HG03060 (cell line): ENCODE data around the gene TFCP2.

Source experiments
- ATAC-seq: cut with Tn5 transposase; IDR thresholded peaks from one replicate; pipeline ENCODE4 v1.9.1; 2021; ENCODE audit warnings: low read depth, moderate number of reproducible peaks; ENCODE audit not compliant: unreplicated experiment

The TFCP2 gene

DNA sequence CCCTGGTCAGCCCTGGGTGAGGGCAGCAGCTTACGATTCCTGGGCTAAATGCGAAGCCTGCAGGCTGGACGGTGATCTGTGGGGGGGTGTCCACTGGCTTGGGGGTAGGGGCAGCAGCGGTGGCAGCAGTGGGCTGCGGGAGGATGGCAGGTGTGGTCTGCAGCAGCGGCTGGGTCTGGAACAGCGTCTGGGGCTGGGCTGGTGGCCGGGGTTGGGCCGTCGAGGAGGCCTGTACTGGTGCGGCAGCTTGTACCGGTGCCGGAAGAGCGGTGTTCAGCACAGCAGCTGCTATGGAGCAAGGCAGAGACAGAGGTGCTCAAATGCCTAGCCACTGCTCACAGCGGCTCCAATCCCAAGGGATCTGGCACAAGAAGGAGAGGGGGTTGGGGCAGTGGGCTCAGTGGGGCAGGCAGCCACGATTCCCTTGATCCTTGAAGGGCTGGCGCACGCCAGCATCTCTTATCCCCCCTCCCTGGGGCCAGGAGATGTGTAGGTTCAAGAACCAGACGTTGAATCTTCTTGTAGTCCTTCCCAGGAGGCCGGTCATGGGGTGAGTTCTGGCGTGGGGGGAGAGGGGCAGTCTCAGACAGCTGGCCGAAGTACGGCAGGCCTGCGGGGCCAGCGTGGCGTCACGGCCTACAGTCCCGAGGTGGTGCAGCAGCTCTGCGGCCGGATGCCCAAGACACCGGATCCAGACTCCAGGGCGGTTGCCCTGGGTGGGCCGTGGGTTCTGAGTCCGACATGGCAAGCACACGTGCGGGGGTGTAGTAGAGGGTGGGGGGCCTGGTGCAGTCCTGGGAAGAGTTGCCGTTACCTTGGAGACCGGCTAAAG is 25.0 kb upstream of the TFCP2 start:
- ATAC-seq: no peak

DNA sequence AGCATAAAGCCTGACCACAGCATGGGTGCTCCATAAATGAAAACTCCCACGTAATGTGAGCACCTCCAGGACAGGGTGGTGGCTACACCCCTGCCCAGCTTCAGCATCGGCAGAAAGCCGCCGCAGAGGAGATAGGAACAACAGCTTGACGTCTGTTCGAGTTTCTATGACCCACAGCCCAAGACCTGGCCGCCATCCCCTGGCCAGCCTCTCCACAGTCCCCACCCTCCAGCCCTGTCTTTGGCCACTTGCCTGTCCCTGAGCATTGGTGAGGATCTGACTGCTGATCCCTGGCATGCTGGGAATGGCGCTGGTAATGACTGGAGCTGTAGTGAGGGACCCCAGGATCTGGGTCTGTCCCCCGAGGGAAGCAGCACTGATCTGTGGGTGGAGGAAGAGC is 23.6 kb upstream of the TFCP2 start:
- no peak for ATAC-seq

DNA sequence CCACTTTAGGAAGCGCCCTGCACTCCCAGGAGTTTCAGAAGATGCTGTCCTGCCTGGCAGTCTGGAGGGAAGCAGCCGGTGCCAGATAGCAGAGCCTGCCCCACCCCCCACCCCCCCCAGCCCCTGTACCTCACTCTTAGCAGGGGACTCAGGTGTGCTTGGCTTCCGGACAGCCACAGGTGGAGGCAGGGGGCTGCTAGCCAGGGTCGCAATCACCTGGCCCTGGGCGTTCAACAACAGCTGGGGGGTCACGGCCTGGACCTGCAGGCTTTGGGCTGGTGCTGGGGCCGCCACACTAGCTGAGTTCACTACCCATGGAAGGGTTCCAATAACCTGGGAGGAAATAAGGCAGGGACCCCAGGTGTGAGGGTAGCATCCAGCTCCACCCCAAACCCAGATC is 22.9 kb upstream of the TFCP2 start:
- ATAC-seq: no peak

DNA sequence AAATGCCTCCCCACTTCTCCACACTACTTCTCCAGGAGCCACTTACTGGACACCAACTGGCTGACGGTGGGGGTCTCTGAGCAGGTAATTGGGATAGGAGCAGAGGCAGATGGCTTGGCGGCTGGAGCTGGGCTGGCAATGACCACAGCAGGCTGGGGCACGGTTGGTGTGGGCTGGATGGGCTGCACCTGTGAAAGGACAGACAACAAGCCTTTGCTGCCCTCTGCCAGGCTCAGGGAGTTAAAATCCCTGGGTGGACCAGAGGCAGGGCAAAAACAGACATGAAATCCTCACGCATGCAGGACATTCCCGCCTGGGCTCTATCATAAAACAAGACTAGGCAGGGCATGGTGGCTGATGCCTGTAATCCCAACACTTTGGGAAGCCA is 19.3 kb upstream of the TFCP2 start:
- no peak for ATAC-seq

DNA sequence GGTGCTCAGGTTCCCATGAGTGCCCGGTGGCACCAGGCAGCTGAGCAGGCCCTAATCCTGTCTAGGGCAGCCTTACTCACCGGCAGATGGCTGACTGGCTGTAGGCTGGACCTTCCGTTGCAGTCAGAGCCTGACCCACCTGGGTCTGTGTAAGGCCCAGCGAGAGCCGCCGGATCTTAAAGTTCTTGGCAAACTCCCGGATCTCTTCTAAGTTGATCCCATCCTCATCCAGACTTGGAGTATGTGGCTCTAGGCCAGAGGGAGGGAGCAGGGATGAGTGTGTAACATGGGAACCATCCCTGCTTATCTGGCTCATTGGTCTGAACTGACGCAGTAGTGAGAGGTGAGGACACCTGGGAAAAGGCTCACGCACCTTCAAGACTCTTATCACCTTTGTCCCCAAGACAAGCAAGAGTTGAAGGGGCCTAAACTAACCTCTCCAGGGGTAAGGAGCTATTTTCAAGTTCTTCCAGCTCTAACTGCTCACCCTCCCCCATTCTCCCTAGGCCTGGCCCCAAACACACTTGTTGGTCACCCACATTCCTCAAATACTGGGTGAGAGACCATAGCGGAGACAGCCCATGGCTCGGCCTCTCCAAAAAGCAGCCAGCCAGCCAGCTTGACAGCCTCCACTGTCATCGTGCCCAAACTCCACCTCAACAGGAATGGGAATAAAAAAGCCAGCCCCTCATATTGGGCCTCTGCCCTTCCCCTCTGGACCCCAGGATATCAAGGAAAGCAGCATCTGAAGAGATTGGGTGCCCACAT is 18.8 kb upstream of the TFCP2 start:
- no peak for ATAC-seq

DNA sequence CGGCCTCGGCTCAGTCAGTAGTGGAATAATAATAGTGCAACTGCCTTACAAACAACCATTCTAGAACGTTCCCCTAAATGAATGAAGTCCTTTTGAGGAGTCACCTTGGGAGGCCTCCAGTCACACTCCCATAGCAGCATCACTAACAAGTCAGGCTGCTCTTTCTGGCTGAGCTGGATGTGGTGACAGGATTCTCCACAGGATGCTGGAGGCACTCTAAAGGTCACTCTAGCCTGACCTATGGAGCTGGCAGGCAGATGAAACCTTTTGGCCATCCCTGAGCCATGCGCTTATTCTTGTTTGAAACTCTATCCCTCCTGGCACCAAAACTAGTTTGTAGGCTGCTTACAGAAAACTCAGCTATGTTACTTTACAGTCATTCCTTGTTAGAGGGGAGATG is 17.9 kb upstream of the TFCP2 start:
- ATAC-seq: no peak

DNA sequence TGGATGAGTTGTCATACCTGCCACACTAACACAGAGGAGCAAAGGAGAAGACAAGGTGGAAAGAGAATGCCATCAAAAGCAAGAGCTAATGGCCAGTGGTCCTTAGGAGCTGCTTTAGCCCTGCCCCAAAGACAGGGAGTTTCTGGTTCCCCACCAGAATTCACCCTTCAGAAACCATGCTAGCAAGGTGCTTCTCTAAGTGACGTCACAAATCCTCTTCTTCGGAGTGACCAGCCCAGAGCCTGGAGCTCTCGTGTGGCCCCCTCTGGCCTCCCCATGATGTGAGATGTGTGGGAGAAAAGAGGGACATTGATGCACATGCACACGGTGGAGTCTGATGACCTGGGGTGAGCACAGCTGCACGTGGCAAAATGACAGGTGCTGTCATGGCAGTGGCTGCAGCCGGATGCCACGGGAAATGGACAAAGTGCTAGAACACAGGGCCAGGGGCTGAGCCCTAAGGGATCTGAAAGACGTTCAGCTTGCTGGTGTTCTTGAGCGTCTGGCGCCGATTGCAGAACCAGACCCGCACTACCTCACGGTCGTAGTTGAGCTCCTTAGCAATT is 16.9 kb upstream of the TFCP2 start:
- no peak for ATAC-seq

DNA sequence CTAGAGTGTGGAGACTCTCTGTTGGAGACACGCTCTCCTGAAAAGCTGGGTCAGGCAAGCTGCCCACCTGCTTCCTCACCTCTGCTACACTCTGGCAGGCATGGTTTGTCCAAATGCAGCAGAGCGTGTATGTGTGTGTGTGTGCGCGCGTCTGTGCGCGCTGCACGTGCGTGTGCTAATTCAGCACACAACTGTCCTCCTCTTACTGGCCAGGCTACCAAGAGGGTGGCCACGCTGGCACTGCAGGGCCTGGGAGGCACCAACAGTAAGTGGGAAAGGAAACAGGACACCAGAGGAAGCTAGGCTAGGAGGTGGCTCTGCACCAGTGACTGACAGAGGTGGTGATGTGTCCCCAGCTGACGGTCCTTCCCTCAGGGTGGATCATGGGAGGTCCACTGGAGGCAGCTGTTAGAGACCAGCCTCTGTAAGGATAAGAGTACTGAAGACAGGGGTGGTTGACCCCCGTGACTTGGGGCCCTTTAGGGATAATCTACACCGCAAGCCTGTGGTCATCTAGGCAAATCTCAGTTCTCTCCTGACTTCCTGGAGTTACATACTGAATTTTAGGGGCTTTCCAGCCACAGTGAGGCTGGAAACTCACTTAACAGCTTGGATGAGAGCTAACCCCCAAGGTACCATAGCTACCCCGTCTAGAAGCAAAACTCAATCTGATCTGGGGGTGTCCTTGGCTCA is 15.6 kb upstream of the TFCP2 start:
- no peak for ATAC-seq

DNA sequence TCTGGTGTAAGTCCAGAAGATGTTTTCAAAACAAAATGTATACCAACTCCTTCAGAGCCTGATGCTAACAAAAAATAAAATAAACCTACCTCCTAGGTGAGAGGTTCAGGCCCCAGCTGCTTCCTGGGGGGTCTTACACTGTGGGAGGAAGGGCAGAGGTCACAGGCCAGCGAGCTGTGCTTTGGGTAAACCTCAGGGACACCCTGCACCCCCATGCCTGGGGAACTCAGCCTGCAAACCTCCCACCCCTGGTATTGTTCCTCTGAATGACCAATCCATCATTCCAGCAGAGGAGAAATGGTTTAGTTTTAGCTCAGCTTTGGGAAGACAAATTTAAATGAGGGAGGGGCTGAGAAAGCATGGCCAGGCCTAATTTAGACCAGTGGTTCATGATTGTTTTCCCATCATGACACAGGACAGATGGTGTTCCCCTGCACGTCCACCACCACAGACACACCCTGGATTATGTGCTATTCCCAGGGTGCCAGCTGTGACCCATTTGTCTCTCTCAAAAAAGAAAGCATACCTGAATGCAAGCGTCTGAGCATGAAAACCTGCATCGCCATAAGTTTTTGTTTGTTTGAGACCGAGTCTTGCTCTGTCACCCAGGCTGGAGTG is 14.5 kb upstream of the TFCP2 start:
- ATAC-seq: no peak

DNA sequence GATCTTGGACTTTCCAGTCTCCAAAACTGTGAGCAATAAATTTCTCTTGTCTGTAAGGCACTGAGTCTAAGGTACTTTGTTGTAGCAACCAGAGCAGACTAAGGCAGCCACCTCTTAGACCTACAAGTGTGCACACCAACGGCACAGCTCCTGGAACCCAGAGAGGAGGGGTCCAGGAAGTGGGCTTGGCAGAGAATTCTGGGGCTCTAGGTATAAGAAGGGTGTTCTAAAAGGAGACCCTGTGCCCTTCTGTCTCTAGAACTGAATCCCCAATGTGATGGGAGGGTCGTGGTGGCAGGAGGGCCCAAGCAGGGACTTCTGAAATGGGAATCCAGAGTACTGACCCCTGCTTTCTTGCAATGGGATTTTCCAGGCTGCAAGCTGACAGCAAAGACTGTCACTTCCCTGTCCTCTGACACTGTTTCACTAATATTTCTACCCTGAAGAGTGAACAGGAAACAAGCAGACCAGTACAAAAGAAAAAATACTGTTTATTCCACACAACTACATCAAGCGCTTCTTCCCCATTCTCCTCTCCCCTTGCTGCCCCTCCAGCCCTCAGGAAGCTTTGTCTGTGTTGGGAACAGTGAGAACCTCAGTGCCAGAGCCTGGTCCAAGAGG is 13.6 kb upstream of the TFCP2 start:
- no peak for ATAC-seq

DNA sequence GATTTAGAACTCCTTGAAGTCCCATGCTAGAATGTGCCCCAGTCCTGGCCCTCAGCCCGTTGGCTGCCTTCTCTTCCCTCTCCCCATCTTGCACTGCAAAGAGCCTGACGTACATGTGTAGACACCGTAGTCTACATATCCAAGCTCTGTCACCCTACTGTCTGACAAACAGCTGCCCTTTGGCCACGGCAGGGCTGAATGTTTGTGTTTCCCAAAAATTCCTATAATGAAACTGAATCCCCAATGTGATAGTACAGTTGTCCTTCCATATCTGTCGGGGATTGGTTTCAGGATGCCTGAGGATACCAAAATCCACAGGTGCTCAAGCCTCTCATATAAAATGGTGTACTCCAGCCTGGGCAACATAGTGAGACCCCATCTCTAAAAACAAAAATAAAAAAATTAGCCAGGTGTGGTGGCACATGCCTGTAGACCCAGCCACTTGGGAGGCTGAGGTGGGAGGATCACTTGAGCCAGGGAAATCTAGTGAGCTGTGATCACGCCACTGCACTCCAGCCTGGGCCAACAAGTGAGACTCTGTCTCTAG is 12.3 kb upstream of the TFCP2 start:
- no peak for ATAC-seq

DNA sequence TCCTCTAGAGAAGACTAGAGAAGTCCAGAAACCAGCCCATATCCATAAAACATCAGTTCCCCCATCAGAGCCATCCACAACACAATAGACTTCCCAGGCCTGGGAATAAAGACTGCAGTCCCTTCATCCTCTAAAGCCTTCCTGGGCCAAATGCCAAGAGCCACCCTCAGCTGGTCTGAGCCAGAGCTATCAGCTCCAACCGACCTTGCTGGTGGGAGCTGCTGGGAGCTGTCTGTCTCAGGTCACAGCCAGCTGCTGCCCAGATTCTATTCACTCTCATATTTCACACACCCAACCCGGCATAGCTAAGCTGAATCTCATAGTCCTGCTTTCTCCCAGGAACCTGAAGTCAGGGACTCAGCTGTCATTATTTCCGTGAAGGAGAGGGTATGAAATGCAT is 10.9 kb upstream of the TFCP2 start:
- no peak for ATAC-seq

DNA sequence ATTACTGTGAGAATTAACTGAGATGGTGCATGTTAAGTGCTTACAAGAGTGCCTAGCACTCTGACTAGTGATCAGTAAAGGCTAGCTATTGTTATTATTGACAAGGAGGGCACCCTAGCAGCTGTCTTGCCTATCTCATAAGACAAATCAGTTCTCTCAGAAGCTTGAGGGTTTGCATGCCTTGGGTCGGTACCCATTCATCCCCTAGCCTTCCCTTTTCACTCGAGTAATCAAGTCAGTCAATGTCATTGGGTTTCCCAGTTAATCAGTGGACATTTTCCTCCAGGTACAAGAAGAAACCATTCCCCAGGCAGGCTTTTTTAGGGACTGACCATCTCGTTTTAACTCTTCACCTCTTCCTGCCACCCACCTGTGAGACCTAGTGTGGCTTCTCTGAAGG is 10.4 kb upstream of the TFCP2 start:
- ATAC-seq: no peak

DNA sequence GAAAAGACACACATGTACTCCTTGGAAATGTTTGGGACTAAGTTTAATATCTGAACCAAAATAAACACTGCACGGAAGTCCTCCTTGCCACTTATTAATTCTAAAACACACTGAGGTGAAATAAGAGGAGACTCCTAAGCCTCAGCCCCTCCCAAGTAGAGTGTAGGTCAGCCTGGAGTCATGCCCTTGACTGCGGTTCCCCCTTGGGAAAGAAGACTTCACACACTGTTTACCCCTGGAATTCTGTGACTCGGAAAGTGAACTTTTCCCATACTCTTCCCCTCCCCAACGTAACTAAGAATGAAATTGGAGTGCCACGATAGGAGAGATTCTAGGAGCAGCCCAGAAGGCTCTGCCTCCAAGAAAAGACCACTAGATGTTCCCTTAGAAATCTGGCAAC is 8.6 kb upstream of the TFCP2 start:
- ATAC-seq: no peak

DNA sequence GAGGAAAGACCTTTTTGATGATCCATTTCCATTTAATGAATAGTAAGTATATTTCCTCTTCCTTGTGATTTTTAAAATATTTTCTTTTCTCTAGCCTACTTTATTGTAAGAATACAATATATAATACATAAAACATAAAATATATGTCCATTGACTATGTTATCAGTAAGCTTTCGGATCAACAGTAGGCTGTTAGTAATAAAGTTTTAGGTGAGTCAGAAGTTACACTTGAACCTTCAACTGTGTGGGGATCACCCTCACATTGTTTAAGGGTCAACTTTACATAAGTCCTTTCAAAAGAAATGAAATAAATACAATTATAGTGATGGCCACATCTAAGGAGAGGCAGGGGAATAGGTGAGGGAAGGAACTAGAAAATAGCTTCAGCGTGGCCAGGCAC is 5.0 kb upstream of the TFCP2 start:
- no peak for ATAC-seq

DNA sequence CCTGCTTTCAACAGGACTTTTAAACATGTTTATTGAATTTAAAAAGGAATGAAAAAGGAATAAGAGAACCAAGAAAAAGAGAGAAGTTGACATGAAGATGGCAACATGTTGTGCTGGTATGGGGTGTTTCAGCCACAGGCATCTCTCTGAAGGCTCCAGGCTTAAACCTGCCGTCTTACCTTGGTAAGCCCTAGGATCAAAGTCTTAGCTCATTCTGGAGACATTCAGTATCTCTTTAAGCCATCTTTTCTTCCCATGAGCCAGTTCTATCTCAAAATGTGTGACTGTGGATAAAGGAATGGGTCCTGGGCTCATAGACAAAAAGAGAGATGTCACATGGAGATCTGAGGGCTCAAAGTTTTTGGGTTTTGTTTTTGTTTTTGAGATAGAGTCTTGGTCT is 1.6 kb upstream of the TFCP2 start:
- no peak for ATAC-seq

DNA sequence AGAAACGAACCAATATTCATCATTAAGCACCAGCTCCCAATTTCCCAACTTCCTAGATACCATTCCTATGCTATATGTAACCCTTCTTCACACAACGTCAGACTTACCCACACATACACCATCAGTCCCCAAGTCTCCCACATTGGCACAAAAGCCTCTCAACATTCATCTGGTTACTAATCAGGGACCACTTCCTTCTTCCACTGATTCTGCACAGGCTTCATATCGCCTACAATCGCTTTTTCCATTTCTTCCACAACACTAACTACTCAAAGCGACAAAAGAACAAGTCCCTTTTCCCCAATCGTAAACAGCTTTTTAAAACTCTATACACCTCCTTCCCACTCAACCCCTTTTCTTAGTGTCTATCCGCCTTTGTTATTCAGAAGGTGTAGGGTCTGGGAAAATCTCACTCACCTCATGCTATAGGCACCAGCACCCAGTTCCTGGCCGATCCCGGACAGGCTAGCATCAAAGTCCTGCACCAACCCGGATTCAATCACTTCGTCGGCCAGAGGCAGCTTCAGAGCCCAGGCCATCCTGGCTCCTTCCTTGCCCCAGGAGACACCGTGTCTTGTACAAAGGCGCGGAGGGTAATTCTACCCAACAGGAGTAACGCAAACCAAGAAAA is 936 bp downstream of the TFCP2 start:
- ATAC-seq: no peak

DNA sequence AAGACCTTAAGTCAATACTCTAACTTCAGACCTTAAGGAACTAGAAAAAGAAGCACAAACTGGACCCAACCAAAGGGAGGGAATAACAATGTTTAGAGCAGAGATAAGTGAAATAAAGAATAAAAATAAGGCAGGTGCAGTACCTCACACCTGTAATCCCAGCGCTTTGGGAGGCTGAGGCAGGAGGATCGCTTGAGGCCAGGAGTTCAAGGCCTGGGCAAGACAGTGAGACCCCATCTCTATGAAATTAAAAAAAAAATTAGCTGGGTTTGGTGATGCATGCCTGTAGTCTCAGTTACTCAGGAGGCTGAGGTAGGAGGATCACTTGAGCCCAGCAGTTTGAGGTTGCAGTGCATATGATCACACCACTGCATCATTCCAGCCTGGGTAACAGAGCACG is 9.1 kb downstream of the TFCP2 start:
- no peak for ATAC-seq

DNA sequence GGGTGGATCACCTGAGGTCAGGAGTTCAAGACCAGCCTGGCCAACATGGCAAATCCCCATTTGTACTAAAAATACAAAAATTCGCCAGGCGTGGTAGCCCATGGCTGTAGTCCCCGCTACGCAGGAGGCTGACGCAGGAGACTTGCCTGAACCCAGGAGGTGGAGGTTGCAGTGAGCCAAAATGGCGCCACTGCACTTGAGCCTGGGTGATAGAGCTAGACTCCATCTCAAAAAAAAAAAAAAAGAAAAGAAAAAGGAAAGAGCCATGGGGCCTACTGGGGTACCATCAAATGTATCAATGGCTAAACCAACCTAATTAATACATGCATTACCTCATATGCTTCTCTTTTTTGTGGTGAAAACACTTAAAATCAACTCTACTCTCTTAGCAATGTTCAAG is 10.7 kb downstream of the TFCP2 start:
- ATAC-seq: no peak
